Activated naive CD8-positive, alpha-beta T cell (primary cell): Measurements from ENCODE around the gene GRK1.
"Not testable (repeated sequence)": the region's sequence is repeated elsewhere in the genome, so short reads cannot be mapped to it uniquely, and the experiment has no call there.

ENCODE experiments used
- H3K27ac Mint-ChIP-seq: one replicate; pipeline ENCODE4 v1.8.0; 2021; ENCODE audit warnings: mixed read lengths
- H3K27me3 Mint-ChIP-seq: one replicate; pipeline ENCODE4 v1.8.0; 2021; ENCODE audit warnings: mixed read lengths
- H3K36me3 Mint-ChIP-seq: one replicate; pipeline ENCODE4 v1.8.0; 2021; ENCODE audit warnings: mixed read lengths
- H3K4me1 Mint-ChIP-seq: one replicate; pipeline ENCODE4 v1.8.0; 2021; ENCODE audit warnings: low read depth, mixed read lengths
- H3K4me3 Mint-ChIP-seq: one replicate; pipeline ENCODE4 v1.8.0; 2021; ENCODE audit warnings: mild to moderate bottlenecking, mixed read lengths
- H3K9me3 Mint-ChIP-seq: one replicate; pipeline ENCODE4 v1.8.0; 2021; ENCODE audit warnings: low read depth, mixed read lengths

The GRK1 gene

DNA sequence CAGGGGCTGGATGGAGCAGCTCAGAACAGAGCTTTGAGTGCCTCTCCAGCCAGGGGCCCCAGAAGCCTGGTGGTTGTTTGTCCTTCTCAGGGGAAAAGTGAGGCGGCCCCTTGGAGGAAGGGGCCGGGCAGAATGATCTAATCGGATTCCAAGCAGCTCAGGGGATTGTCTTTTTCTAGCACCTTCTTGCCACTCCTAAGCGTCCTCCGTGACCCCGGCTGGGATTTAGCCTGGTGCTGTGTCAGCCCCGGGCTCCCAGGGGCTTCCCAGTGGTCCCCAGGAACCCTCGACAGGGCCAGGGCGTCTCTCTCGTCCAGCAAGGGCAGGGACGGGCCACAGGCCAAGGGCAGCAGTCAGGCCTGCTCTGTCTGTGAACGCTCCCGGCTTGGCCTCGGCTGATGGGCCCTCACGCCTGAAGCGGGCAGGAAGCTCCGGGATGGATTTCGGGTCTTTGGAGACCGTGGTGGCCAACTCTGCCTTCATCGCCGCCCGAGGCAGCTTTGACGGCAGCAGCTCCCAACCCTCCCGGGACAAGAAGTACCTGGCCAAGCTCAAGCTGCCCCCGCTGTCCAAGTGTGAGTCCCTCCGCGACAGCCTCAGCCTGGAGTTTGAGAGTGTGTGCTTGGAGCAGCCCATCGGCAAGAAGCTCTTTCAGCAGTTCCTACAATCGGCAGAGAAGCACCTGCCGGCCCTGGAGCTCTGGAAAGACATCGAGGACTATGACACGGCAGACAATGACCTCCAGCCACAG lies at the start of gene GRK1:
TSS of gene GRK1 (plus strand) at position 269 of the 751 bp plus-strand sequence. CDS start at position 437, 168 bp downstream.
- Mint-ChIP-seq H3K4me1 (no peaks in the 10 kb centered on the region), H3K9me3 (peaks cover 2% of the 10 kb centered on the region), H3K4me3 (no peak within 1 kb of the TSS), H3K27me3 (peaks cover 2% of the 10 kb centered on the region), H3K27ac (no peak within 1 kb of the TSS), H3K36me3 (no peaks in the 10 kb centered on the region)

DNA sequence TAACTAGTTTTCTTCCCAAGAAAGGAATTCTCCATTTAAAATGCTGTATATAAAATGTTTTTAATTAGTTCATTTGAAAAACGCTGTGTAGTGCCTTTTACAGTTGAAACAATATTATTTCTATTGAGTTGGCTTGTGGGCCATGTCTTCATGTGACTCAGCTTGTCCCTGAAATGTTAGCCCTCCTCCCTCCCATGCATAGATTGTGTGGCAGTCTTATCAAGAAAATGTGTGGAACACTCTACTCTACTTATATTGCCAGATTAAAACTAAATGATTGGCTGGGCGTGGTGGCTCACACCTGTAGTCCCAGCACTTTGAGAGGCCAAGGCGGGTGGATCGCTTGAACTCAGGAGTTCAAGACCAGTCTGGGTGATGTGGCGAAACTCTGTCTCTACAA lies 49.1 kb upstream of the GRK1 start:
- H3K36me3 Mint-ChIP-seq = no peaks in the 10 kb centered on the region
- H3K27me3 Mint-ChIP-seq = no peaks in the 10 kb centered on the region
- H3K4me3 Mint-ChIP-seq = no peak overlapping the region
- peaks cover 2% of the 10 kb centered on the region for H3K4me1 Mint-ChIP-seq
- no peak overlapping the region for H3K27ac Mint-ChIP-seq
- H3K9me3 Mint-ChIP-seq = no peaks in the 10 kb centered on the region

DNA sequence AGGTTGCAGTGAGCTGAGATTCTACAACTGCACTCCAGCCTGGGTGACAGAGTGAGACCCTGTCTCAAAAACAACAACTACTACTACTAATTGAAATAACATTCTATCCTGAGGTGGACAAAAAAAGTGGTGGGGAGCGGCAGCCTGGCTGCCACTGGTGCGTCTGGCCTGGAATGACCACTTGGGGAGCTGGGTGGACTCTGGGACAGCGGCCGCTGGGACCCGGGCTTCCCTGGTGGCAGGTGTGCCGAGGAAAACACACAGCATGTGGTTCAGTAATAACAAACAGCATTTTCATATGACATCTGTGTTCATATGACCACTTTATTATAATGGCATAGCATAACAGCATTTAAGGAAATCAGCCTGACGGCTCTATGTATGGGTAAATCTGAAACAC lies 48.6 kb upstream of the GRK1 start:
- no peak overlapping the region for H3K27ac Mint-ChIP-seq
- no peaks in the 10 kb centered on the region for H3K9me3 Mint-ChIP-seq
- H3K36me3 Mint-ChIP-seq = no peaks in the 10 kb centered on the region
- peaks cover 2% of the 10 kb centered on the region for H3K4me1 Mint-ChIP-seq
- H3K27me3 Mint-ChIP-seq = no peaks in the 10 kb centered on the region
- no peak overlapping the region for H3K4me3 Mint-ChIP-seq

DNA sequence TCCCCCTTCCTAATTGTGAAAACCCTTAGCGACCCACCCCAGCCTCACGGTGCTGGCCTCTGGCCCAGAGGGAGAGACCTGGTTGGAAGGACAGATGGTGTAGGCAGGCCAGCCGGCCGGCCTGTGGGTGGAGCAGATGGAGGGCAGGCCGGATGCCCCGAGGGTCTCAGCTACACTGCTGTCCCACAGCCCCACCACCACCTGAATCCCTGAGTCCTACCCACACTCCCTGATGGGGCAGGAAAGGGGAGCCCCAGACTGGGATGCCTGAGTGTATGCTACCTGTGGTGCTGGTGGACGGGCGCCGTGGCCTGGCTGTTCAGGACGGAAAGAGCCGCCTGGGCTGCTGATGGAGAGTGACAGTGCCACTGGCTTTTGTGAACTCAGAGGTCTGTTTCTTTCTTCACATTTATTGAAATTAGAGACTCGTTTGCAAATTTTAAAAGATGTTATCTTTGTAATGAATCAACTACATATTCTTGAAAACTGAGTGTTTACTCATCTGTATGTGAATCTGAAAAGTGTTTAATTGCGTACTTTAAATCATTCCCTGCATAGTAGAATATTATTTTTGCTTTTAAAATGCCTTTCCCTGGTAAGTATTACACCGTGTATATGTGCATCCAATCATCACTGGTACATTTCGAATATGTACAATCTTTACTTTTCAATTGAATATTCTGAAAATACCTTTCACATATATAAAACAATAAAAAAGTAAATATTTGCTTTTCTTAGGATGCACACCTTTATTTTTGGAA lies 46.8 kb upstream of the GRK1 start:
- H3K27me3 Mint-ChIP-seq = no peaks in the 10 kb centered on the region
- H3K27ac Mint-ChIP-seq = no peak overlapping the region
- no peaks in the 10 kb centered on the region for H3K36me3 Mint-ChIP-seq
- H3K4me3 Mint-ChIP-seq = no peak overlapping the region
- peaks cover 2% of the 10 kb centered on the region for H3K4me1 Mint-ChIP-seq
- H3K9me3 Mint-ChIP-seq = no peaks in the 10 kb centered on the region

DNA sequence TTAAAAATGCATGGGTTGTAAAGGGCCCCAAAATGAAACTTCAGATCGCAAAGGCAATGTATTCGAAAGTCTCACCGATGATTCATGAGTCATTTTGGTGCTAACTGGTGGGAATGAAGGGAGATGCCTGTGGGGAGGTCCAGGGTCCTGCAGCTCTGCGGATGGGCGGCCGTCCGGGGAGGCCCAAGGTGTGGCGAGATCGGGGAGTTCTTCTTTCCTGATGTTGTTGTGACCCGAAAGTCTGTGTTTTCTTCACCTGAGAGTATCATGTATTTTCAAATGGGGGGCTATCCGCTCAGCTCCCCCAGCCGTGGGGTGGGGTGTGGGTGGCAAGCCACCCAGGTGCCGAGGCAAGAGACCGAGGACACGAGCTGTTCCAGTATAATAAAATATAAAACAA lies 46.0 kb upstream of the GRK1 start:
- Mint-ChIP-seq H3K4me1 (peaks cover 2% of the 10 kb centered on the region), H3K27me3 (no peaks in the 10 kb centered on the region), H3K9me3 (no peaks in the 10 kb centered on the region), H3K36me3 (no peaks in the 10 kb centered on the region), H3K27ac (no peak overlapping the region), H3K4me3 (no peak overlapping the region)

DNA sequence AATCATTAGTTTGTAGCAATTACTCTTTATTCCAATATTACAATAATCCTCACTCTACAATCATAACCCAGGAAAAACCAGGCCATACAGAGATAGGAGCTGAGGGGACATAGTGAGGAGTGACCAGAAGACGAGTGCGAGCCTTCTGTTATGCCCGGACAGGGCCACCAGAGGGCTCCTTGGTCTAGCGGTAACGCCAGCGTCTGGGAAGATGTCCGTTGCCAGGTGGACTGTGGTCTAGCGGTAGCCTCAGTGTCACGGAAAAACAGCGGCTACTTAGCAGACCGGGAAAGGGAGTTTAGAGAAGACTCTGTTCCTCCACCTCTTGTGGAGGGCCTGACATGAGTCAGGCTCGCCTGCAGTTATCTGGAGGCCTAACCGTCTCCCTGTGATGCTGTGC lies 45.5 kb upstream of the GRK1 start:
- not testable (repeated sequence) for H3K9me3 Mint-ChIP-seq, H3K27ac Mint-ChIP-seq, H3K36me3 Mint-ChIP-seq, H3K4me1 Mint-ChIP-seq, H3K4me3 Mint-ChIP-seq, H3K27me3 Mint-ChIP-seq

DNA sequence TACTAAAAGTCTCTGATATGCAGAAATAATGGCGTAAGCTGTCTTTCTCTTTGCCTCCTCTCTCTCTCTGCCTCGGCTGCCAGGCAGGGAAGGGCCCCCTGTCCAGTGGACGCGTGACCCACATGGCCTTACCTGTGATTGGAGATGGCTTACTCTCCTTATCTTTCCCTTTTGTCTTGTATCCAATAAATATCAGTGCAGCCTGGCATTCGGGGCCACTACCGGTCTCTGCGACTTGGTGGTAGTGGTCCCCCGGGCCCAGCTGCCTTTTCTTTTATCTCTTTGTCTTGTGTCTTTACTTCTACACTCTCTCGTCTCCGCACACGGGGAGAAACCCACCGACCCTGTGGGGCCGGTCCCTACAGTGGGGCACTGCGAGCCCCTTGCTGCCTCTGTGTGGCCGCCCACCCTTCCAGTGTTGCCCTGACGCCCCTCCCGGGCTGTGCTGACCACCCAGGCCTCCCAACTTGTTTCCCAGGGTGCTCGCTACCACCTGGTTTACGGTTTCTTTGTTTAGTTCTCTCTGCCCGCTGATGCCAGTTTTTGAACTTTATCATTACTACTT lies 45.0 kb upstream of the GRK1 start:
- H3K27ac Mint-ChIP-seq = not testable (repeated sequence)

DNA sequence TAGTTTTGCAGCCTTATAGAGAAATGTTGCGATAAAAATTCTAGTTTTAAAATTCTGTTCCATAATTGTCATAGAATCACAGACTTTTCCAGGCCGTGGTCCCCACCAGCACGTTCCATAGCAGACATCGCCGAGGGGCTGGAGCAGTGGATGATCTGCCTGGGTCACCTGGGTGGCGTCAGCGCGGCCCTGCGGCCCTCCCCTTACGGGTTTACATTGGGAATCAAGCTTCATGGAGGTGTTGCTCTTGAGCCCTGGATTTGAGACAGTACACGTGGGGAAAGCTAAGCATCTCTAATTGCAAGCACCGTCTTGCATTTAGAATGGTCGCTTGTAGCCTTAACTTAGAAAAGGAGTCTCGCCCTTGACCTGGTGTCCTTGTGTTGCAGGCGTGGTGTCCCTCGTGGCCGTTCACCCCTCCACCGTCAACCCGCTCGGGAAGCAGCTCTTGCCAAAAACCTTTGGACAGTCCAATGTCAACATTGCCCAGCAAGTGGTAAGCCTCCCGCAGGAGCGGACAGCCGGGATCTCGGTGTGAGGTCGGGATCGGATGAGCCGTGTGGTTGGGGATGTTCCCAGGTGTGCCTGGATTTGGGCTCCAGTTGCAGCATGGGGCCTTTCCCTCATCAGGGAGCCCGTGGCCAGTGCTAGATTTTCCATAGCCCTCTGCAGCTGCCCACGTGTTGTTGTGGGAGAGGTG lies 44.1 kb upstream of the GRK1 start:
- Mint-ChIP-seq H3K4me1 (no peaks in the 10 kb centered on the region), H3K27me3 (no peaks in the 10 kb centered on the region), H3K36me3 (no peaks in the 10 kb centered on the region), H3K9me3 (no peaks in the 10 kb centered on the region), H3K4me3 (no peak overlapping the region), H3K27ac (no peak overlapping the region)

More for the DNA sequence above, 45.0 kb upstream of the GRK1 start:
- not testable (repeated sequence) for H3K9me3 Mint-ChIP-seq, H3K4me3 Mint-ChIP-seq, H3K4me1 Mint-ChIP-seq, H3K36me3 Mint-ChIP-seq, H3K27me3 Mint-ChIP-seq

DNA sequence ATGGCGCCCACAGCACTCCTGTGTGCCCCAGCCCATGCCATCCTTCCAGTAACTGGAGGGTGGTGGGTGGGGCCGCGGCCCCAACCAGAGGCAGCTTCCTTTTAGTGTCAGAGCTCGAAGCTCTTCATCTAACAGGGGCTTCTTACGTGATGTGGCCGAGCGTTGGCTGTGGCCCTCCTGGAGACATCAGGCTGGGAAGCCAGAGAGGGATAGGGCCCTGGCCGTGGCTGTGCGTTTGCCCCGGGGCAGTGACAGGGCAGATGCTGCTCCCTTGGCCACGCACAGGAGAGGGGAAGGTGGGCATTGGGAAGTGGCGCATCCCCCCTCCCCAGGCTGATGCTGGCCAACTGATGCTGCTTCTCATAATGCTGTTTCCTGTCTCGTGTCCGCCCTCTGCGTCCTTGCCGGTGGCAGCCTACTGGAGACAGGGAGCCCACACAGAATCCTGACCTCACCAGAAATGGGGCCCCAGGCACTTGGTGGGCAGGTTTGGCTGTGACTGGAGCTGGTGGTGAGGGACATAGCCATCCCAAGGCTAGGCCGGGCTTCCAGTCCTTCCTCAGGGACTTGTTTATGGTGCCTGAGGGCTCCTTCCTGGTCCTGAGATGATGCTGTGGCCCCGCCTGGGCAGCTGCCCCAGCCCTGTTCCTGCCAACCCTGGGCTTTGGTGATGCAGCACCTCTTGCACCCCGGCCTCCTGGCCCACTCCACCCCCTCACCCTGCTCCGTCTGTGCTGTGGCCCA lies 43.4 kb upstream of the GRK1 start:
- H3K27me3 Mint-ChIP-seq = no peaks in the 10 kb centered on the region
- H3K36me3 Mint-ChIP-seq = no peaks in the 10 kb centered on the region
- no peaks in the 10 kb centered on the region for H3K9me3 Mint-ChIP-seq
- no peak overlapping the region for H3K27ac Mint-ChIP-seq
- no peak overlapping the region for H3K4me3 Mint-ChIP-seq
- peaks cover 2% of the 10 kb centered on the region for H3K4me1 Mint-ChIP-seq

DNA sequence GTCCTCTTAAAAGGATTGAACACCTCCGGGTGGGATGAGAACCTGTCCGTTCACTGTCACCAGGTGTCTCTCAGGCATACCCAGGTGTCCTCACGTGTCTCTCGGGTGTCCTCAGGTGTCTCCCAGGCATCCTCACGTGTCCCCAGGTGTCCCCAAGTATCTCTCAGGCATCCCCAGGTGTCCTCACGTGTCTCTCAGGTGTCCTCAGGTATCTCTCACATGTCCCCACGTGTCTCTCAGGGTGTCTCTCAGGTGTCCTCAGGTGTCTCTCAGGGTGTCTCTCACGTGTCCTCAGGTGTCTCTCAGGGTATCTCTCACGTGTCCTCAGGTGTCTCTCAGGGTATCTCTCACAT lies 42.8 kb upstream of the GRK1 start:
- Mint-ChIP-seq H3K4me1 (peaks cover 2% of the 10 kb centered on the region), H3K36me3 (no peaks in the 10 kb centered on the region), H3K9me3 (no peaks in the 10 kb centered on the region), H3K4me3 (no peak overlapping the region), H3K27me3 (no peaks in the 10 kb centered on the region), H3K27ac (no peak overlapping the region)

DNA sequence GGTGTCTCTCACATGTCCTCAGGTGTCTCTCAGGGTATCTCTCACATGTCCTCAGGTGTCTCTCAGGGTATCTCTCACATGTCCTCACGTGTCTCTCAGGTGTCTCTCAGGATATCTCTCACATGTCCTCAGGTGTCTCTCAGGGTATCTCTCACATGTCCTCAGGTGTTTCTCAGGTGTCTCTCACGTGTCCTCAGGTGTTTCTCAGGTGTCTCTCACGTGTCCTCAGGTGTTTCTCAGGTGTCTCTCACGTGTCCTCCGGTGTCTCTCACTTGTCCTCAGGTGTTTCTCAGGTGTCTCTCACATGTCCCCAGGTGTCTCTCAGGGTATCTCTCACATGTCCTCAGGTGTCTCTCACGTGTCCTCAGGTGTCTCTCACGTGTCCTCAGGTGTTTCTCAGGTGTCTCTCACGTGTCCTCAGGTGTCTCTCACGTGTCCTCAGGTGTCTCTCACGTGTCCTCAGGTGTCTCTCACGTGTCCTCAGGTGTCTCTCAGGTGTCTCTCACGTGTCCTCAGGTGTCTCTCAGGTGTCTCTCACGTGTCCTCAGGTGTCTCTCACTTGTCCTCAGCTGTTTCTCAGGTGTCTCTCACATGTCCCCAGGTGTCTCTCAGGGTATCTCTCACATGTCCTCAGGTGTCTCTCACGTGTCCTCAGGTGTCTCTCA lies 42.2 kb upstream of the GRK1 start:
- not testable (repeated sequence) for H3K9me3 Mint-ChIP-seq, H3K4me3 Mint-ChIP-seq, H3K36me3 Mint-ChIP-seq, H3K27me3 Mint-ChIP-seq, H3K4me1 Mint-ChIP-seq, H3K27ac Mint-ChIP-seq

DNA sequence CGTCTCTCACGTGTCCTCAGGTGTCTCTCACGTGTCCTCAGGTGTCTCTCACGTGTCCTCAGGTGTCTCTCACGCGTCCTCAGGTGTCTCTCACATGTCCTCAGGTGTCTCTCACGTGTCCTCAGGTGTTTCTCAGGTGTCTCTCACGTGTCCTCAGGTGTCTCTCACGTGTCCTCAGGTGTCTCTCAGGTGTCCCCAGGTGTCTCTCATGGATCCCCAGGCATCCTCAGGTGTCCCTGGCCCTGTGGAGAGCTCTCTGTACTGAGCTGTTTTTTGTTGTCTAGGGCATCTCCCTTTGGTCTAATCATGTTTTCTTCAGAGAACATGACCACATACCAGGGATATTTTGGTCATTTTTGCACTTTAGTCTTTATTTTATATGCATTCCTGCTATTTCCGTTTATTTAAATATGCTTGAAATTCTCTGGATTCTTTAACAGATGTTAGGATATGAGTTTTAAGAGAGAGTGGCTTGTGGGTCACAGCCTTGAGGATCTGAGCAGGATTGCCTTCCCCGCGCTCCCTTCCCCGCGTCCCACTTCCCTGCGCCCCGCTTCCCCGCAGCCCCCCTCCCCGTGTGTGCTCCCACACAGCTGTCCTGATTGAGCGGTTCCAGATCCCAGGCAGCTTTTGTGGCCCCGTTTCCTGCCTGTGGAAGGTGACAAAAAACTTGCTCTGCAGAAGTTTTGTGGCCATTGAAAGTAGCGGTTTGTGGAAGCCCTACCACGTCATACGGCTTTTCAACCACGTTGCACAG lies 40.9 kb upstream of the GRK1 start:
- H3K27ac Mint-ChIP-seq = no peak overlapping the region
- H3K4me1 Mint-ChIP-seq = peaks cover 5% of the 10 kb centered on the region
- H3K4me3 Mint-ChIP-seq = no peak overlapping the region
- H3K9me3 Mint-ChIP-seq = no peaks in the 10 kb centered on the region
- no peaks in the 10 kb centered on the region for H3K27me3 Mint-ChIP-seq
- H3K36me3 Mint-ChIP-seq = peaks cover 2% of the 10 kb centered on the region

DNA sequence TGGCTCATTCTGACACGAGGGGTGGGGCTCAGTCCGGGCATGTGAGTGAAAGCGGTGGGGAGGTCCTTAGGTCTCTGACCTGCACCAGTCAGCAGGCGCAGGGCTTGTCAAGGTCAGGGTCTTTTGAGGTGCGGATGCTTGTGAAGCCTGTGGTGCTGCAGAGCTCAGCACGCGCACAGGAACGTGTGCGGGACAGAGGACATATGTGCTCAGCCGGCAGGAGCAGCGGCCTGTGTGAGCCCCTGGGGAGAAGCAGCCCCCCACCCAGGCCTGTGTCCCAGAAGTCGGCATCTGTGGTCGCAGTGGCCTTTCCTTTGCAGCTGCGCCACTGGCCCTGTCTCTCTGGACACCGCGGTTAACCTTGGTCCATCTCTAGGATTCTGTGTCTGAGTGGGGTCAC lies 39.9 kb upstream of the GRK1 start:
- Mint-ChIP-seq H3K27me3 (no peaks in the 10 kb centered on the region), H3K9me3 (no peaks in the 10 kb centered on the region), H3K4me1 (peaks cover 7% of the 10 kb centered on the region), H3K4me3 (no peak overlapping the region), H3K36me3 (peaks cover 4% of the 10 kb centered on the region), H3K27ac (no peak overlapping the region)
